HG02852 (cell line): ENCODE data around the gene ZNF41.
"Not testable (repeated sequence)": the region's sequence is repeated elsewhere in the genome, so short reads cannot be mapped to it uniquely, and the experiment has no call there.

Source experiments
- ATAC-seq: cut with Tn5 transposase; IDR thresholded peaks from one replicate; pipeline ENCODE4 v1.9.1; 2021; ENCODE audit warnings: mild to moderate bottlenecking, moderate library complexity; ENCODE audit not compliant: unreplicated experiment

ZNF41 gene

GRCh38 chrX:47482512-47483305, at the start of gene ZNF41:
Gene ZNF41, minus strand, starts transcription at chrX:47483222. Its CDS starts 15,741 bp downstream, at chrX:47467481.
- peak; percentile 81 for ATAC-seq

- no peak for ATAC-seq
Observed at GRCh38 chrX:47530049-47530448, 47.0 kb upstream of the ZNF41 start.

GRCh38 chrX:47529548-47529947, 46.5 kb upstream of the ZNF41 start:
- ATAC-seq, result no peak

GRCh38 chrX:47523713-47524166, 40.7 kb upstream of the ZNF41 start:
- ATAC-seq, result no peak

GRCh38 chrX:47523297-47523696, 40.3 kb upstream of the ZNF41 start:
- ATAC-seq, result peak; percentile 73

- no peak for ATAC-seq
Observed at GRCh38 chrX:47518144-47518543, 35.1 kb upstream of the ZNF41 start.

GRCh38 chrX:47515941-47516665, 33.1 kb upstream of the ZNF41 start:
- no peak for ATAC-seq

GRCh38 chrX:47514533-47515235, 31.7 kb upstream of the ZNF41 start:
- no peak for ATAC-seq

GRCh38 chrX:47513034-47513965, 30.3 kb upstream of the ZNF41 start:
- peak; percentile 55 for ATAC-seq

GRCh38 chrX:47512383-47512782, 29.4 kb upstream of the ZNF41 start:
- ATAC-seq, result not testable (repeated sequence)

GRCh38 chrX:47507153-47507867, 24.3 kb upstream of the ZNF41 start:
- no peak for ATAC-seq

- ATAC-seq, result no peak
Observed at GRCh38 chrX:47503151-47503550, 20.1 kb upstream of the ZNF41 start.

GRCh38 chrX:47502316-47503125, 19.5 kb upstream of the ZNF41 start:
- no peak for ATAC-seq

GRCh38 chrX:47501226-47502074, 18.4 kb upstream of the ZNF41 start:
- ATAC-seq, result no peak

- ATAC-seq, result no peak
Observed at GRCh38 chrX:47500554-47500953, 17.5 kb upstream of the ZNF41 start.

GRCh38 chrX:47499293-47499692, 16.3 kb upstream of the ZNF41 start:
- no peak for ATAC-seq

- no peak for ATAC-seq
Observed at GRCh38 chrX:47498411-47498810, 15.4 kb upstream of the ZNF41 start.

- no peak for ATAC-seq
Observed at GRCh38 chrX:47497271-47497888, 14.4 kb upstream of the ZNF41 start.
